Measurements from ENCODE around the gene FAM111B. TPM values are rescaled to one million over a fixed set of nuclear protein-coding genes. Genes with fewer than 3 reads are reported as not detected.

Gene FAM111B
- total RNA-seq, 1 experiment from 2014 or later, result 23.6 TPM

DNA sequence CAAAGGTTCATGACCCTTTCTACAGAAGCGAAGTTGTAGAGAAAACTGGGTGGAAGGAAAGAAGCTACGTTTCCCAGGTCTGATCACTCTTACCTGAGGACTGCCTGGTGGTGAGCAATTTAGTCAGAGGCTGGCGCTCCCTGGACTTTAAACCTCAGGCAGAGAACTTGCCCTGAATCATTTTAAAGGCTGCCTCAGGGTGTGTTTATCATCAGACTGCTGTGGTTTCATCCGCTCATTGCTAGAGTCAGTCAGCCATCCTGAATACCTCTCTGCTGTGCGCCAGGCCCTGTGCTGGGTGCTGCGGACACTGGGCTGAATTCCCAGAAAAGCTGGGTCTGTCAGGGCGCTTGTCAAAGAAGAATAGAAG lies 67.6 kb downstream of the FAM111B start:
- peaks cover 7% of the 10 kb centered on the region for H3K4me1 ChIP-seq (ENCODE audit: control insufficient read depth, insufficient read depth, low read length)
- DNase-seq (ENCODE audit: low read depth, low spot score) (no peak), ATAC-seq (no peak)
- BruUV-seq (replicated peaks), result no TSS peak
- no peak overlapping the region for H3K27ac ChIP-seq (ENCODE audit: low read length)
- in situ Hi-C loops (cut with HindIII; ENCODE audit: low pct_unique_long_range_greater_than_20kb, low sequenced_read_pairs) (no loop called here), intact Hi-C loops (cut with micrococcal nuclease; ENCODE audit: unreplicated experiment) (no loop called here)
- ChIA-PET POLR2A (no interaction called here), CTCF (interaction anchor here (1.1 kb wide), 1 partner anchor 16 kb away, joined by 3 read pairs; no protein-coding TSS in a partner anchor)
- no peaks in the 10 kb centered on the region for H3K9me3 ChIP-seq (ENCODE audit: control insufficient read depth, insufficient read depth, low read depth, low read length)
- TF ChIP-seq, protein P1, sequence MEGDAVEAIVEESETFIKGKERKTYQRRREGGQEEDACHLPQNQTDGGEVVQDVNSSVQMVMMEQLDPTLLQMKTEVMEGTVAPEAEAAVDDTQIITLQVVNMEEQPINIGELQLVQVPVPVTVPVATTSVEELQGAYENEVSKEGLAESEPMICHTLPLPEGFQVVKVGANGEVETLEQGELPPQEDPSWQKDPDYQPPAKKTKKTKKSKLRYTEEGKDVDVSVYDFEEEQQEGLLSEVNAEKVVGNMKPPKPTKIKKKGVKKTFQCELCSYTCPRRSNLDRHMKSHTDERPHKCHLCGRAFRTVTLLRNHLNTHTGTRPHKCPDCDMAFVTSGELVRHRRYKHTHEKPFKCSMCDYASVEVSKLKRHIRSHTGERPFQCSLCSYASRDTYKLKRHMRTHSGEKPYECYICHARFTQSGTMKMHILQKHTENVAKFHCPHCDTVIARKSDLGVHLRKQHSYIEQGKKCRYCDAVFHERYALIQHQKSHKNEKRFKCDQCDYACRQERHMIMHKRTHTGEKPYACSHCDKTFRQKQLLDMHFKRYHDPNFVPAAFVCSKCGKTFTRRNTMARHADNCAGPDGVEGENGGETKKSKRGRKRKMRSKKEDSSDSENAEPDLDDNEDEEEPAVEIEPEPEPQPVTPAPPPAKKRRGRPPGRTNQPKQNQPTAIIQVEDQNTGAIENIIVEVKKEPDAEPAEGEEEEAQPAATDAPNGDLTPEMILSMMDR (IDR thresholded peaks at IDR 0.05), result no peak
- TF ChIP-seq TCF7L2 (IDR thresholded peaks at IDR 0.05; ENCODE audit: low read depth, low read length), result no peak
- no peak for TF ChIP-seq SIN3A (IDR thresholded peaks at IDR 0.05; ENCODE audit: borderline replicate concordance, insufficient read depth, low read depth, low read length)
- TF ChIP-seq, protein P2, sequence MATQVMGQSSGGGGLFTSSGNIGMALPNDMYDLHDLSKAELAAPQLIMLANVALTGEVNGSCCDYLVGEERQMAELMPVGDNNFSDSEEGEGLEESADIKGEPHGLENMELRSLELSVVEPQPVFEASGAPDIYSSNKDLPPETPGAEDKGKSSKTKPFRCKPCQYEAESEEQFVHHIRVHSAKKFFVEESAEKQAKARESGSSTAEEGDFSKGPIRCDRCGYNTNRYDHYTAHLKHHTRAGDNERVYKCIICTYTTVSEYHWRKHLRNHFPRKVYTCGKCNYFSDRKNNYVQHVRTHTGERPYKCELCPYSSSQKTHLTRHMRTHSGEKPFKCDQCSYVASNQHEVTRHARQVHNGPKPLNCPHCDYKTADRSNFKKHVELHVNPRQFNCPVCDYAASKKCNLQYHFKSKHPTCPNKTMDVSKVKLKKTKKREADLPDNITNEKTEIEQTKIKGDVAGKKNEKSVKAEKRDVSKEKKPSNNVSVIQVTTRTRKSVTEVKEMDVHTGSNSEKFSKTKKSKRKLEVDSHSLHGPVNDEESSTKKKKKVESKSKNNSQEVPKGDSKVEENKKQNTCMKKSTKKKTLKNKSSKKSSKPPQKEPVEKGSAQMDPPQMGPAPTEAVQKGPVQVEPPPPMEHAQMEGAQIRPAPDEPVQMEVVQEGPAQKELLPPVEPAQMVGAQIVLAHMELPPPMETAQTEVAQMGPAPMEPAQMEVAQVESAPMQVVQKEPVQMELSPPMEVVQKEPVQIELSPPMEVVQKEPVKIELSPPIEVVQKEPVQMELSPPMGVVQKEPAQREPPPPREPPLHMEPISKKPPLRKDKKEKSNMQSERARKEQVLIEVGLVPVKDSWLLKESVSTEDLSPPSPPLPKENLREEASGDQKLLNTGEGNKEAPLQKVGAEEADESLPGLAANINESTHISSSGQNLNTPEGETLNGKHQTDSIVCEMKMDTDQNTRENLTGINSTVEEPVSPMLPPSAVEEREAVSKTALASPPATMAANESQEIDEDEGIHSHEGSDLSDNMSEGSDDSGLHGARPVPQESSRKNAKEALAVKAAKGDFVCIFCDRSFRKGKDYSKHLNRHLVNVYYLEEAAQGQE (IDR thresholded peaks at IDR 0.05; ENCODE audit: insufficient read depth in 1 of 2, low read depth in 2 of 2, low read length in 1 of 2), result no peak
- no peak for TF ChIP-seq POLR2AphosphoS5 (IDR thresholded peaks at IDR 0.05; ENCODE audit: low read depth, low read length)
- H3K36me3 ChIP-seq (ENCODE audit: control insufficient read depth, insufficient read depth, low read length), result no peaks in the 10 kb centered on the region
- no peak overlapping the region for H3K4me3 ChIP-seq (ENCODE audit: low read depth in 2 of 2, low read length in 2 of 2)
- peaks cover 12% of the 10 kb centered on the region for H3K27me3 ChIP-seq (ENCODE audit: control insufficient read depth, insufficient read depth, low read length)

DNA sequence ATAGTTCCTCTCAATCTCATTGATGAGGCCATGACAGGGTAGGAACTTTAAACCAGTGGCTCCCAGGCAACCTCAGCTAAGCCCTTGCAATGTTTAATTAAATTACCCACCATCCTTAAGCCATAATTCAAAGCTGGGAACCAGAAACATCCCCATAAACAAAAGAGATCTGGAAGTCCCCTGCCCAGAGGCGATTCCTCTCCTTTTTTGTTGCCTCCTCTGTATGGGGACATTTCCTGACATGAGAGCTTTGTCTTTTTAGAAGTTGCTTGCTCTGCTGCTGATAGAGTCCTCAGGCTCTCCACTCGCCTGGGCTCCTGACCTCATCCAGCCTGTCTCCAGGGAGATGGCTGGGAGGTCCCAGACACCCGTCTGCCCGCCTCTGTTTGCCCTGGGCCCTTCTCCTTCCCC lies 68.1 kb downstream of the FAM111B start:
- H3K27me3 ChIP-seq (ENCODE audit: control insufficient read depth, insufficient read depth, low read length), result peaks cover 12% of the 10 kb centered on the region
- no peak for DNase-seq (ENCODE audit: low read depth, low spot score)
- intact Hi-C loops (cut with micrococcal nuclease; ENCODE audit: unreplicated experiment), result no loop called here
- no peak for TF ChIP-seq POLR2AphosphoS5 (IDR thresholded peaks at IDR 0.05; ENCODE audit: low read depth, low read length)
- no peak for TF ChIP-seq SIN3A (IDR thresholded peaks at IDR 0.05; ENCODE audit: borderline replicate concordance, insufficient read depth, low read depth, low read length)
- no peak for TF ChIP-seq TCF7L2 (IDR thresholded peaks at IDR 0.05; ENCODE audit: low read depth, low read length)
- TF ChIP-seq, protein P2 (IDR thresholded peaks at IDR 0.05; ENCODE audit: insufficient read depth in 1 of 2, low read depth in 2 of 2, low read length in 1 of 2), result no peak
- TF ChIP-seq, protein P1 (IDR thresholded peaks at IDR 0.05), result no peak
- in situ Hi-C loops (cut with HindIII; ENCODE audit: low pct_unique_long_range_greater_than_20kb, low sequenced_read_pairs), result no loop called here
- ATAC-seq, result no peak
- H3K4me1 ChIP-seq (ENCODE audit: control insufficient read depth, insufficient read depth, low read length), result peaks cover 7% of the 10 kb centered on the region
- H3K4me3 ChIP-seq (ENCODE audit: low read depth in 2 of 2, low read length in 2 of 2), result no peak overlapping the region
- H3K9me3 ChIP-seq (ENCODE audit: control insufficient read depth, insufficient read depth, low read depth, low read length), result no peaks in the 10 kb centered on the region
- ChIA-PET POLR2A (interaction anchor here (0.7 kb wide), 1 partner anchor 524 kb away, joined by 8 read pairs; no protein-coding TSS in a partner anchor), CTCF (interaction anchor here (1.1 kb wide), 1 partner anchor 16 kb away, joined by 3 read pairs; no protein-coding TSS in a partner anchor)
- no peak overlapping the region for H3K27ac ChIP-seq (ENCODE audit: low read length)
- BruUV-seq (replicated peaks), result no TSS peak
- no peaks in the 10 kb centered on the region for H3K36me3 ChIP-seq (ENCODE audit: control insufficient read depth, insufficient read depth, low read length)

Data from Panc1 (cell line).